Measurements from ENCODE around the gene MUC4.
"Not testable (repeated sequence)": the region's sequence is repeated elsewhere in the genome, so short reads cannot be mapped to it uniquely, and the experiment has no call there.

Gene MUC4

GRCh38 chr3:195727606-195728195 lies 84.0 kb downstream of the MUC4 start:
- Histone ChIP-seq H3K36me3 (ENCODE audit: insufficient read depth, low read length) (no peaks in the 10 kb centered on the region), H3K27ac (ENCODE audit: low read length) (no peak overlapping the region), H3K4me2 (ENCODE audit: insufficient read depth, low read length) (no peak overlapping the region)

GRCh38 chr3:195725916-195726740 lies 85.6 kb downstream of the MUC4 start:
- ATAC-seq (ENCODE audit: insufficient read depth, low read depth); H3K9ac ChIP-seq (ENCODE audit: low read depth, low read length); DNase-seq; H3K4me3 ChIP-seq (ENCODE audit: low read depth in 1 of 2, low read length in 2 of 2); H3K4me2 ChIP-seq (ENCODE audit: insufficient read depth, low read length); H3K79me2 ChIP-seq (ENCODE audit: insufficient read depth, low read length); H3K36me3 ChIP-seq (ENCODE audit: insufficient read depth, low read length); H3K27ac ChIP-seq (ENCODE audit: low read length); H4K20me1 ChIP-seq (ENCODE audit: insufficient read depth, low read length); H2AFZ ChIP-seq (ENCODE audit: low read depth, low read length); H3K27me3 ChIP-seq (ENCODE audit: insufficient read depth, low read length, poor library complexity); H3K9me3 ChIP-seq (ENCODE audit: insufficient read depth, low read length, severe bottlenecking); H3K4me1 ChIP-seq (ENCODE audit: insufficient read depth, low read length): not testable (repeated sequence)

More at GRCh38 chr3:195727606-195728195, 84.0 kb downstream of the MUC4 start:
- Histone ChIP-seq H3K4me1 (ENCODE audit: insufficient read depth, low read length) (no peaks in the 10 kb centered on the region), H3K9ac (ENCODE audit: low read depth, low read length) (no peak overlapping the region), H2AFZ (ENCODE audit: low read depth, low read length) (no peak overlapping the region), H3K4me3 (ENCODE audit: low read depth in 1 of 2, low read length in 2 of 2) (no peak overlapping the region), H3K79me2 (ENCODE audit: insufficient read depth, low read length) (no peaks in the 10 kb centered on the region), H3K27me3 (ENCODE audit: insufficient read depth, low read length, poor library complexity) (peaks cover 6% of the 10 kb centered on the region), H3K9me3 (ENCODE audit: insufficient read depth, low read length, severe bottlenecking) (no peaks in the 10 kb centered on the region), H4K20me1 (ENCODE audit: insufficient read depth, low read length) (no peaks in the 10 kb centered on the region)
- TF ChIP-seq EZH2 (IDR thresholded peaks at IDR 0.05; ENCODE audit: borderline replicate concordance, low read depth, low read length, severe bottlenecking) (no peak), CTCF (IDR thresholded peaks at IDR 0.05; ENCODE audit: borderline replicate concordance, extremely low read depth, low read length, poor library complexity, severe bottlenecking) (no peak)
- ATAC-seq (ENCODE audit: insufficient read depth, low read depth) (no peak), DNase-seq (no peak)

- not testable (repeated sequence) for H3K36me3 ChIP-seq (ENCODE audit: insufficient read depth, low read length); H3K9ac ChIP-seq (ENCODE audit: low read depth, low read length); DNase-seq; H4K20me1 ChIP-seq (ENCODE audit: insufficient read depth, low read length); H3K27me3 ChIP-seq (ENCODE audit: insufficient read depth, low read length, poor library complexity); H3K79me2 ChIP-seq (ENCODE audit: insufficient read depth, low read length); H3K27ac ChIP-seq (ENCODE audit: low read length); H3K4me3 ChIP-seq (ENCODE audit: low read depth in 1 of 2, low read length in 2 of 2); H3K9me3 ChIP-seq (ENCODE audit: insufficient read depth, low read length, severe bottlenecking); H3K4me2 ChIP-seq (ENCODE audit: insufficient read depth, low read length); H3K4me1 ChIP-seq (ENCODE audit: insufficient read depth, low read length); H2AFZ ChIP-seq (ENCODE audit: low read depth, low read length); ATAC-seq (ENCODE audit: insufficient read depth, low read depth)
Observed at GRCh38 chr3:195724363-195724762, 87.4 kb downstream of the MUC4 start.

- H3K4me2 ChIP-seq (ENCODE audit: insufficient read depth, low read length); ATAC-seq (ENCODE audit: insufficient read depth, low read depth): not testable (repeated sequence)
Observed at GRCh38 chr3:195722996-195723345, 88.8 kb downstream of the MUC4 start.

GRCh38 chr3:195722139-195722995 lies 89.4 kb downstream of the MUC4 start:
- not testable (repeated sequence) for H3K27ac ChIP-seq (ENCODE audit: low read length); H3K4me2 ChIP-seq (ENCODE audit: insufficient read depth, low read length); H3K27me3 ChIP-seq (ENCODE audit: insufficient read depth, low read length, poor library complexity); H3K4me3 ChIP-seq (ENCODE audit: low read depth in 1 of 2, low read length in 2 of 2); H3K9ac ChIP-seq (ENCODE audit: low read depth, low read length); H3K4me1 ChIP-seq (ENCODE audit: insufficient read depth, low read length); H4K20me1 ChIP-seq (ENCODE audit: insufficient read depth, low read length); DNase-seq; H2AFZ ChIP-seq (ENCODE audit: low read depth, low read length); H3K9me3 ChIP-seq (ENCODE audit: insufficient read depth, low read length, severe bottlenecking); H3K36me3 ChIP-seq (ENCODE audit: insufficient read depth, low read length); H3K79me2 ChIP-seq (ENCODE audit: insufficient read depth, low read length)
- ATAC-seq (ENCODE audit: insufficient read depth, low read depth), result 0 out of 3 replicates have a peak, but pooled peaks have one; percentile 13

More at GRCh38 chr3:195722996-195723345, 88.8 kb downstream of the MUC4 start:
- not testable (repeated sequence) for H3K36me3 ChIP-seq (ENCODE audit: insufficient read depth, low read length); H3K4me3 ChIP-seq (ENCODE audit: low read depth in 1 of 2, low read length in 2 of 2); H3K79me2 ChIP-seq (ENCODE audit: insufficient read depth, low read length); H3K27me3 ChIP-seq (ENCODE audit: insufficient read depth, low read length, poor library complexity); H3K9me3 ChIP-seq (ENCODE audit: insufficient read depth, low read length, severe bottlenecking); H3K27ac ChIP-seq (ENCODE audit: low read length); H4K20me1 ChIP-seq (ENCODE audit: insufficient read depth, low read length); H3K4me1 ChIP-seq (ENCODE audit: insufficient read depth, low read length); H2AFZ ChIP-seq (ENCODE audit: low read depth, low read length); DNase-seq; H3K9ac ChIP-seq (ENCODE audit: low read depth, low read length)

GRCh38 chr3:195720831-195721506 lies 90.8 kb downstream of the MUC4 start, which contains the start of gene MUC20:
Gene MUC20 (plus strand): TSS chr3:195720978. CDS start chr3:195721008, 30 bp downstream.
- not testable (repeated sequence) for H3K79me2 ChIP-seq (ENCODE audit: insufficient read depth, low read length); H3K4me2 ChIP-seq (ENCODE audit: insufficient read depth, low read length); H3K27ac ChIP-seq (ENCODE audit: low read length); DNase-seq; H4K20me1 ChIP-seq (ENCODE audit: insufficient read depth, low read length); ATAC-seq (ENCODE audit: insufficient read depth, low read depth); H3K4me3 ChIP-seq (ENCODE audit: low read depth in 1 of 2, low read length in 2 of 2); H3K36me3 ChIP-seq (ENCODE audit: insufficient read depth, low read length); H3K27me3 ChIP-seq (ENCODE audit: insufficient read depth, low read length, poor library complexity); H3K9ac ChIP-seq (ENCODE audit: low read depth, low read length); H3K4me1 ChIP-seq (ENCODE audit: insufficient read depth, low read length); H2AFZ ChIP-seq (ENCODE audit: low read depth, low read length)
- H3K9me3 ChIP-seq (ENCODE audit: insufficient read depth, low read length, severe bottlenecking), result peaks cover 10% of the 10 kb centered on the region

Measured in DND-41 (cell line).